Keratinocyte (primary cell): Measurements from ENCODE around the gene TYSND1. TPM values are rescaled to one million over a fixed set of nuclear protein-coding genes. Genes with fewer than 3 reads are reported as not detected.

Experiments
- DNase-seq: peaks from one replicate; pipeline ENCODE4 v3.0.0-alpha.2; 2011; ENCODE audit warnings: low read depth, missing footprints, low spot score
- FAIRE-seq: peaks from 2 replicates; lab custom pipeline; 2011; peaks lifted over from hg19 to GRCh38; lab: Jason Lieb, UNC
- H2AFZ ChIP-seq: 2 replicates; pipeline ENCODE4 v1.6.0; 2012; ENCODE audit warnings: low read length, control low read depth, inconsistent platforms; ENCODE audit not compliant: control insufficient read depth
- H3K27ac ChIP-seq: 2 replicates; pipeline ENCODE4 v1.5.1; 2011; ENCODE audit warnings: low read length; ENCODE audit not compliant: control insufficient read depth, insufficient read depth
- H3K27me3 ChIP-seq: 3 replicates; pipeline ENCODE4 v1.6.0; 2011; ENCODE audit warnings: low read length; ENCODE audit not compliant: control insufficient read depth, insufficient read depth; ENCODE audit errors: extremely low read depth
- H3K36me3 ChIP-seq, 2 experiments: 2 replicates in 1 of 2; 3 replicates in 1 of 2; pipeline ENCODE4 v1.5.1; 2011; ENCODE audit warnings: low read length in 2 of 2, mild to moderate bottlenecking in 1 of 2; ENCODE audit not compliant: control insufficient read depth in 2 of 2, insufficient read depth in 2 of 2; ENCODE audit errors: extremely low read depth in 1 of 2
- H3K4me1 ChIP-seq: 3 replicates; pipeline ENCODE4 v1.5.1; 2011; ENCODE audit warnings: low read length; ENCODE audit not compliant: control insufficient read depth, insufficient read depth; ENCODE audit errors: extremely low read depth
- H3K4me2 ChIP-seq: 3 replicates; pipeline ENCODE4 v1.6.0; 2011; ENCODE audit warnings: low read depth, low read length; ENCODE audit not compliant: control insufficient read depth, insufficient read depth; ENCODE audit errors: extremely low read depth
- H3K4me3 ChIP-seq, 3 experiments: fragments of 200-600 bp in 1 of 3; sonication (generic) in 1 of 3; 2 replicates in 2 of 3; 3 replicates in 1 of 3; pipeline ENCODE4 v1.5.1; 2011 to 2016; ENCODE audit warnings: low read length in 3 of 3, mild to moderate bottlenecking in 3 of 3, control low read depth in 2 of 3, inconsistent platforms in 1 of 3, low read depth in 1 of 3, mixed read lengths in 1 of 3, mixed run types in 1 of 3, moderate library complexity in 1 of 3; ENCODE audit not compliant: control insufficient read depth in 2 of 3, insufficient read depth in 2 of 3; ENCODE audit errors: extremely low read depth in 1 of 3
- H3K79me2 ChIP-seq: 2 replicates; pipeline ENCODE4 v1.6.0; 2012; ENCODE audit warnings: low read length; ENCODE audit not compliant: control insufficient read depth, insufficient read depth
- H3K9ac ChIP-seq: 3 replicates; pipeline ENCODE4 v1.6.0; 2011; ENCODE audit warnings: low read length; ENCODE audit not compliant: control insufficient read depth, insufficient read depth; ENCODE audit errors: extremely low read depth
- H3K9me1 ChIP-seq: 3 replicates; pipeline ENCODE4 v1.6.0; 2011; ENCODE audit warnings: low read length; ENCODE audit not compliant: control insufficient read depth, insufficient read depth; ENCODE audit errors: extremely low read depth
- H3K9me3 ChIP-seq: 2 replicates; pipeline ENCODE4 v1.5.1; 2012; ENCODE audit warnings: low read depth, low read length; ENCODE audit not compliant: control insufficient read depth
- H4K20me1 ChIP-seq: 3 replicates; pipeline ENCODE4 v1.6.0; 2011; ENCODE audit warnings: low read length; ENCODE audit not compliant: control insufficient read depth, insufficient read depth; ENCODE audit errors: extremely low read depth
- CTCF ChIP-seq, 3 experiments: IDR thresholded peaks in 1 of 3; conservative IDR thresholded peaks in 1 of 3; optimal IDR thresholded peaks in 1 of 3; 2 replicates in 2 of 3; 3 replicates in 1 of 3; pipeline versions ENCODE3 to v1.5.1; 2011; ENCODE audit warnings: low read length in 3 of 3, mild to moderate bottlenecking in 3 of 3, moderate library complexity in 2 of 3, control low read depth in 1 of 3, inconsistent platforms in 1 of 3; ENCODE audit not compliant: insufficient read depth in 2 of 3; ENCODE audit errors: extremely low read depth in 1 of 3
- EZH2 ChIP-seq: IDR thresholded peaks from one replicate; pipeline ENCODE4 v1.6.1; 2012; ENCODE audit warnings: inconsistent platforms, mild to moderate bottlenecking, low read length, moderate library complexity
- dilution Hi-C: fragments of 300-500 bp; cut with MboI; formaldehyde crosslinking; loops from one replicate; pipeline ENCODE4 v1.7.0; 2020; ENCODE audit warnings: low sequenced_read_pairs; ENCODE audit not compliant: extremely low pct_ligation_motif_present
- polyA plus RNA-seq, 5 experiments: library from polyadenylated mRNA; depleted of rRNA in 3 of 5; stranded (reverse) in 3 of 5; stranded (forward) in 1 of 5; unstranded in 1 of 5; fragments of >200 nt; gene quantifications; 1 replicate in 1 of 5; 2 replicates in 3 of 5; 3 replicates in 1 of 5; pipeline versions ENCODE4 v1.2.1 to v1.2.3, GENCODE V29; 2011 to 2012; ENCODE audit warnings: missing spikeins in 2 of 5, low read depth in 1 of 5, low replicate concordance in 1 of 5

The TYSND1 gene
- polyA plus RNA-seq, 1 donor (not counting 4 experiments of a cell fraction or from before 2014, with no cell fraction given), result 9.9 TPM

GRCh38 chr10:70097459-70097858, 49.0 kb downstream of the TYSND1 start:
- H2AFZ ChIP-seq, result no peak overlapping the region
- H3K27ac ChIP-seq, result no peak overlapping the region
- H3K9me1 ChIP-seq, result no peaks in the 10 kb centered on the region
- no peaks in the 10 kb centered on the region for H4K20me1 ChIP-seq
- H3K79me2 ChIP-seq, result no peaks in the 10 kb centered on the region
- peaks cover 5 to 6% of the 10 kb centered on the region in 2 experiments for H3K36me3 ChIP-seq
- FAIRE-seq, result no peak
- H3K4me3 ChIP-seq, result no peak overlapping the region
- TF ChIP-seq EZH2 (no peak), CTCF (optimal IDR thresholded peaks at IDR 0.05 in 1 of 3, IDR thresholded peaks at IDR 0.05 in 1 of 3, conservative IDR thresholded peaks at IDR 0.05 in 1 of 3; ENCODE audit: extremely low read depth in 1 of 3, insufficient read depth in 2 of 3, low read length in 3 of 3) (no peak)
- no peak for DNase-seq
- no peak overlapping the region for H3K4me2 ChIP-seq
- no peaks in the 10 kb centered on the region for H3K9me3 ChIP-seq
- dilution Hi-C loops, result no loop called here
- no peaks in the 10 kb centered on the region for H3K4me1 ChIP-seq
- H3K9ac ChIP-seq, result no peak overlapping the region
- H3K27me3 ChIP-seq, result no peaks in the 10 kb centered on the region

GRCh38 chr10:70096705-70097420, 49.6 kb downstream of the TYSND1 start:
- H3K27ac ChIP-seq, result no peak overlapping the region
- H3K4me2 ChIP-seq, result no peak overlapping the region
- H3K9ac ChIP-seq, result no peak overlapping the region
- peaks cover 4 to 9% of the 10 kb centered on the region in 2 experiments for H3K36me3 ChIP-seq
- FAIRE-seq (no peak), DNase-seq (no peak)
- no peaks in the 10 kb centered on the region for H3K79me2 ChIP-seq
- dilution Hi-C loops, result no loop called here
- no peak overlapping the region for H3K4me3 ChIP-seq
- no peaks in the 10 kb centered on the region for H3K9me3 ChIP-seq
- no peaks in the 10 kb centered on the region for H3K27me3 ChIP-seq
- H4K20me1 ChIP-seq, result no peaks in the 10 kb centered on the region
- no peaks in the 10 kb centered on the region for H3K4me1 ChIP-seq
- TF ChIP-seq EZH2 (no peak), CTCF (optimal IDR thresholded peaks at IDR 0.05 in 1 of 3, IDR thresholded peaks at IDR 0.05 in 1 of 3, conservative IDR thresholded peaks at IDR 0.05 in 1 of 3; ENCODE audit: extremely low read depth in 1 of 3, insufficient read depth in 2 of 3, low read length in 3 of 3) (no peak)
- no peaks in the 10 kb centered on the region for H3K9me1 ChIP-seq
- H2AFZ ChIP-seq, result no peak overlapping the region
